Left hindlimb (tissue), 1 donor: ENCODE results near the gene RANBP6.

Experiments
- DNase-seq: peaks from one replicate; pipeline ENCODE4 v3.0.0-alpha.2; 2018

The RANBP6 gene

GRCh38 chr9:6006749-6007057 is 8.7 kb downstream of the RANBP6 start:
- no peak for DNase-seq

- DNase-seq = no peak
Measured at GRCh38 chr9:6000955-6001354, 14.5 kb downstream of the RANBP6 start.

- no peak for DNase-seq
Measured at GRCh38 chr9:5999443-6000101, 15.9 kb downstream of the RANBP6 start.

- no peak for DNase-seq
Measured at GRCh38 chr9:5994493-5994892, 20.9 kb downstream of the RANBP6 start.

GRCh38 chr9:5988265-5988664 is 27.2 kb downstream of the RANBP6 start:
- DNase-seq = no peak

GRCh38 chr9:5983042-5983441 is 32.4 kb downstream of the RANBP6 start:
- no peak for DNase-seq

GRCh38 chr9:5982317-5982716 is 33.1 kb downstream of the RANBP6 start:
- no peak for DNase-seq

GRCh38 chr9:5978523-5978922 is 36.9 kb downstream of the RANBP6 start:
- no peak for DNase-seq

- DNase-seq = no peak
Measured at GRCh38 chr9:5976674-5977397, 38.6 kb downstream of the RANBP6 start.

GRCh38 chr9:5971740-5972139 is 43.7 kb downstream of the RANBP6 start:
- no peak for DNase-seq
